Endothelial cell of umbilical vein (primary cell): ENCODE results near the gene CFAP97D1. TPM values are rescaled to one million over a fixed set of nuclear protein-coding genes. Genes with fewer than 3 reads are reported as not detected.

Experiments
- BruUV-seq: library from RNA; stranded (reverse); fragments of 400-500 nt; replicated peaks from 2 replicates; lab custom pipeline; 2021; lab: Mats Ljungman, UMichigan
- CTCF ChIA-PET: fragments of 300-600, 350-600 bp; sonication (Branson Sonifier 250); formaldehyde crosslinking; loops from one replicate; lab custom pipeline; 2021; ENCODE audit warnings: antibody characterized with exemption, inconsistent platforms; lab: Charles Lee
- POLR2A ChIA-PET: fragments of 300-600, 350-600 bp; sonication (Branson Sonifier 250); formaldehyde crosslinking; loops from one replicate; lab custom pipeline; 2021; ENCODE audit warnings: antibody characterized with exemption, inconsistent platforms; lab: Charles Lee
- DNase-seq: peaks from one replicate; pipeline ENCODE4 v3.0.0-alpha.2; 2011; ENCODE audit warnings: low read depth, low spot score
- FAIRE-seq: peaks from 2 replicates; lab custom pipeline; 2011; peaks lifted over from hg19 to GRCh38; lab: Jason Lieb, UNC
- H2AFZ ChIP-seq: 2 replicates; pipeline ENCODE4 v1.6.0; 2012; ENCODE audit warnings: low read depth, low read length, control low read depth, inconsistent platforms
- H3K27ac ChIP-seq: 2 replicates; pipeline ENCODE4 v1.5.1; 2011; ENCODE audit warnings: low read depth, mild to moderate bottlenecking, control low read depth, low read length, moderate library complexity; ENCODE audit not compliant: insufficient read depth
- H3K27me3 ChIP-seq, 2 experiments: 2 replicates each; pipeline versions ENCODE4 v1.6.0 to v1.6.1; 2011; ENCODE audit warnings: low read length in 2 of 2, mixed read lengths in 1 of 2; ENCODE audit not compliant: control insufficient read depth in 2 of 2, insufficient read depth in 2 of 2
- H3K36me3 ChIP-seq, 2 experiments: 2 replicates in 1 of 2; 3 replicates in 1 of 2; pipeline ENCODE4 v1.5.1; 2011; ENCODE audit warnings: low read length in 2 of 2, mild to moderate bottlenecking in 1 of 2, moderate library complexity in 1 of 2; ENCODE audit not compliant: control insufficient read depth in 2 of 2, insufficient read depth in 2 of 2; ENCODE audit errors: extremely low read depth in 1 of 2
- H3K4me1 ChIP-seq: 3 replicates; pipeline ENCODE4 v1.5.1; 2011; ENCODE audit warnings: mild to moderate bottlenecking, low read length; ENCODE audit not compliant: control insufficient read depth, insufficient read depth; ENCODE audit errors: extremely low read depth
- H3K4me2 ChIP-seq: 2 replicates; pipeline ENCODE4 v1.6.1; 2011; ENCODE audit warnings: low read length, control low read depth, mixed read lengths; ENCODE audit not compliant: insufficient read depth
- H3K4me3 ChIP-seq, 3 experiments: fragments of 200-600 bp in 1 of 3; sonication (generic), shearing (Covaris generic) in 1 of 3; replicated peaks in 1 of 3; 2 replicates each; pipeline ENCODE4 v1.5.1; 2011 to 2016; ENCODE audit warnings: control low read depth in 3 of 3, low read length in 3 of 3, mild to moderate bottlenecking in 2 of 3, inconsistent platforms in 1 of 3, low read depth in 1 of 3, moderate library complexity in 1 of 3; ENCODE audit not compliant: insufficient read depth in 1 of 3
- H3K79me2 ChIP-seq: 2 replicates; pipeline ENCODE4 v1.6.0; 2012; ENCODE audit warnings: low read length, inconsistent platforms; ENCODE audit not compliant: control insufficient read depth, insufficient read depth
- H3K9ac ChIP-seq: replicated peaks from 2 replicates; pipeline ENCODE3; 2011; ENCODE audit warnings: low read length, control low read depth; ENCODE audit not compliant: insufficient read depth; ENCODE audit errors: extremely low read depth
- H3K9me1 ChIP-seq: replicated peaks from 3 replicates; pipeline ENCODE4 v1.6.0; 2011; ENCODE audit warnings: mild to moderate bottlenecking, low read length; ENCODE audit not compliant: control insufficient read depth, insufficient read depth; ENCODE audit errors: extremely low read depth
- H3K9me3 ChIP-seq: replicated peaks from 2 replicates; pipeline ENCODE4 v1.5.1; 2012; ENCODE audit warnings: low read length, inconsistent platforms; ENCODE audit not compliant: control insufficient read depth, insufficient read depth
- H4K20me1 ChIP-seq: replicated peaks from 2 replicates; pipeline ENCODE3; 2011; ENCODE audit warnings: mild to moderate bottlenecking, low read length; ENCODE audit not compliant: control insufficient read depth, insufficient read depth; ENCODE audit errors: extremely low read depth
- EZH2 ChIP-seq: IDR thresholded peaks from 2 replicates; pipeline ENCODE4 v1.6.1; 2012; ENCODE audit warnings: borderline replicate concordance, low read depth, mild to moderate bottlenecking, moderate library complexity, low read length, inconsistent platforms; ENCODE audit not compliant: severe bottlenecking
- FOS ChIP-seq: IDR thresholded peaks from 2 replicates; pipeline ENCODE4 v1.6.1; 2011; ENCODE audit warnings: mild to moderate bottlenecking, low read length, moderate library complexity, borderline replicate concordance; ENCODE audit not compliant: insufficient read depth
- GATA2 ChIP-seq: IDR thresholded peaks from 2 replicates; pipeline ENCODE4 v1.7.0; 2011; ENCODE audit warnings: low read depth, mild to moderate bottlenecking, moderate library complexity, mixed read lengths, low read length; ENCODE audit not compliant: insufficient read length, insufficient read depth
- JUN ChIP-seq: IDR thresholded peaks from 2 replicates; pipeline ENCODE4 v1.6.1; 2011; ENCODE audit warnings: borderline replicate concordance, low read depth; ENCODE audit not compliant: insufficient read length, insufficient read depth
- MYC ChIP-seq: IDR thresholded peaks from one replicate; pipeline ENCODE4 v1.6.1; 2011; ENCODE audit warnings: mild to moderate bottlenecking, low read depth, low read length
- POLR2A ChIP-seq: IDR thresholded peaks from 2 replicates; pipeline ENCODE4 v1.6.1; 2012; ENCODE audit warnings: low read depth, mild to moderate bottlenecking, control low read depth, low read length
- POLR2AphosphoS5 ChIP-seq: IDR thresholded peaks from 2 replicates; pipeline ENCODE4 v1.6.1; 2012; ENCODE audit warnings: low read depth, mild to moderate bottlenecking, control low read depth, low read length, moderate library complexity; ENCODE audit not compliant: insufficient read depth
- dilution Hi-C: fragments of 300-500 bp; cut with MboI; formaldehyde crosslinking; loops from one replicate; pipeline ENCODE4 v1.15.0; 2019; ENCODE audit warnings: low sequenced_read_pairs; ENCODE audit not compliant: extremely low pct_ligation_motif_present
- intact Hi-C: fragments of 100-400 bp; cut with micrococcal nuclease; formaldehyde crosslinking; loops from one replicate; pipeline ENCODE4 v1.10.0; 2022
- polyA plus RNA-seq, 4 experiments: library from polyadenylated mRNA; depleted of rRNA in 3 of 4; stranded (reverse) in 3 of 4; unstranded in 1 of 4; fragments of >200 nt; gene quantifications; 2 replicates each; pipeline versions ENCODE4 v1.2.1 to v1.2.3, GENCODE V29; 2011 to 2012; ENCODE audit warnings: missing spikeins in 1 of 4
- total RNA-seq: library from RNA; stranded (reverse); gene quantifications from 2 replicates; pipeline ENCODE4 v1.2.3, GENCODE V29; 2021
- TF ChIP-seq, protein P1 (sequence below), 2 donors: IDR thresholded peaks; 1 replicate in 1 of 2; 2 replicates in 1 of 2; pipeline ENCODE4 v1.5.1; 2011; ENCODE audit warnings: low read length in 2 of 2, mild to moderate bottlenecking in 2 of 2, moderate library complexity in 2 of 2, control low read depth in 1 of 2, inconsistent platforms in 1 of 2, low read depth in 1 of 2; ENCODE audit not compliant: insufficient read depth in 1 of 2; ENCODE audit errors: extremely low read depth in 1 of 2
- TF ChIP-seq, protein P2 (sequence below): IDR thresholded peaks from 2 replicates; pipeline ENCODE4 v1.6.1; 2011; ENCODE audit not compliant: insufficient read depth, insufficient read length

Gene CFAP97D1
- total and polyA plus RNA-seq, 2 donors (not counting 3 experiments of a cell fraction or from before 2014, with no cell fraction given) = not detected

DNA sequence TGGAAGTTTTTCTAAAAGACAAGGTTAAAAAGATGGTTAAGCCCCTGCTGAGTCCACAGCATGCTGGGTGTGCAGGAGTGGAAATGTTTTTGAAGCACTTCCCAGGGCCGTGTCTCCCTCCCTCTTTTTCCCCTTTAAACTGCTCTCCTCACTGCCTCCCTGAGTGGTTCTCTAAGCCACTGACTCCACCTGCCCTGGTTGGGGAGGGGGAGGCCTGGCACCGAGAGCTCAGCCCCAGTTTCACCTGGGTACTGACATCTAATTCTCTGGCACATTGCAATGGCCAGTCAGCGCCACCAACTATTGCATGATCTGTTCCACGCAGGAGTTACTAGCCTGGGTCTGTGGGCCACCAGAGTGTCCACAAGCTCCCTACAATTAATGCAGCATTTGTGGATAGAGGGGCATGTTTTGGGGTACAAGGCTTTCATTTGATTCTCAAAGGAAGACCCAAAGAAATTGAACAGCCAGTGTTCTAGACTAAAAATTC is 30.0 kb downstream of the CFAP97D1 start:
- no peak for DNase-seq
- FAIRE-seq = no peak
- H3K36me3 ChIP-seq = peaks cover 2 to 5% of the 10 kb centered on the region in 2 experiments
- intact Hi-C loops = no loop called here
- no peak overlapping the region for H3K4me3 ChIP-seq
- no peak overlapping the region for H3K4me2 ChIP-seq
- H3K27me3 ChIP-seq = no peaks in the 10 kb centered on the region
- no peaks in the 10 kb centered on the region for H4K20me1 ChIP-seq
- no peaks in the 10 kb centered on the region for H3K9me3 ChIP-seq
- ChIA-PET CTCF (no interaction called here), POLR2A (no interaction called here)
- H3K4me1 ChIP-seq = peaks cover 14% of the 10 kb centered on the region
- H3K27ac ChIP-seq = no peak overlapping the region
- dilution Hi-C loops = no loop called here
- no peak for TF ChIP-seq MYC
- no TSS peak for BruUV-seq
- H2AFZ ChIP-seq = no peak overlapping the region
- no peaks in the 10 kb centered on the region for H3K9me1 ChIP-seq
- no peak overlapping the region for H3K9ac ChIP-seq
- H3K79me2 ChIP-seq = no peaks in the 10 kb centered on the region

DNA sequence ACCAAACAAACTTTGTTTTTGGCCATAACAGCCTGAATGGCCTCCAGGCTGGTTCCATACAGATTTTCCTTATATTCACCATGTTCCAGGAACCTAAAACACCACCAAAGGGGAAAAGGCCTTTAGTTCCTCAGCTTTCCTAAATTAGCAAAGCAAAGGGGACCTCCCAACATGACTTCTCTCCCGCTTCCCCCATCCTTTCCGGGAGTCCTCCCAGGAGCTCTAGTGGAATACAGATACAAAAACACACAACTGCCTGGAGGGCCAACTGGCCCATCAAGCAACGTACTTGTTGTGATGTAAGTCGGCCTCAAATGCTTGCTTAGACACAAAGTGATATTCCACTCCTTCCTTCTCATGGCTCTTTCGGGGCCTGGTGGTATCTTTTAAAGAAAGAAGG is 30.6 kb downstream of the CFAP97D1 start:
- Histone ChIP-seq H3K4me2 (no peak overlapping the region), H3K36me3 (peaks cover 2 to 5% of the 10 kb centered on the region in 2 experiments), H3K9me3 (no peaks in the 10 kb centered on the region), H2AFZ (no peak overlapping the region), H3K4me1 (peaks cover 14% of the 10 kb centered on the region), H3K9me1 (no peaks in the 10 kb centered on the region), H3K9ac (no peak overlapping the region), H4K20me1 (no peaks in the 10 kb centered on the region), H3K27ac (no peak overlapping the region), H3K79me2 (no peaks in the 10 kb centered on the region), H3K27me3 (no peaks in the 10 kb centered on the region), H3K4me3 (no peak overlapping the region)
- no peak for FAIRE-seq
- ChIA-PET CTCF (no interaction called here), POLR2A (no interaction called here)
- BruUV-seq = no TSS peak
- dilution Hi-C loops = no loop called here
- TF ChIP-seq MYC (no peak), POLR2AphosphoS5 (no peak), POLR2A (no peak), GATA2 (no peak), EZH2 (no peak), FOS (no peak), JUN (no peak)
- TF ChIP-seq, protein P1, sequence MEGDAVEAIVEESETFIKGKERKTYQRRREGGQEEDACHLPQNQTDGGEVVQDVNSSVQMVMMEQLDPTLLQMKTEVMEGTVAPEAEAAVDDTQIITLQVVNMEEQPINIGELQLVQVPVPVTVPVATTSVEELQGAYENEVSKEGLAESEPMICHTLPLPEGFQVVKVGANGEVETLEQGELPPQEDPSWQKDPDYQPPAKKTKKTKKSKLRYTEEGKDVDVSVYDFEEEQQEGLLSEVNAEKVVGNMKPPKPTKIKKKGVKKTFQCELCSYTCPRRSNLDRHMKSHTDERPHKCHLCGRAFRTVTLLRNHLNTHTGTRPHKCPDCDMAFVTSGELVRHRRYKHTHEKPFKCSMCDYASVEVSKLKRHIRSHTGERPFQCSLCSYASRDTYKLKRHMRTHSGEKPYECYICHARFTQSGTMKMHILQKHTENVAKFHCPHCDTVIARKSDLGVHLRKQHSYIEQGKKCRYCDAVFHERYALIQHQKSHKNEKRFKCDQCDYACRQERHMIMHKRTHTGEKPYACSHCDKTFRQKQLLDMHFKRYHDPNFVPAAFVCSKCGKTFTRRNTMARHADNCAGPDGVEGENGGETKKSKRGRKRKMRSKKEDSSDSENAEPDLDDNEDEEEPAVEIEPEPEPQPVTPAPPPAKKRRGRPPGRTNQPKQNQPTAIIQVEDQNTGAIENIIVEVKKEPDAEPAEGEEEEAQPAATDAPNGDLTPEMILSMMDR (IDR thresholded peaks at IDR 0.05; ENCODE audit: extremely low read depth in 1 of 2, insufficient read depth in 1 of 2, low read depth in 1 of 2, low read length in 2 of 2) = no peak
- TF ChIP-seq, protein P2, sequence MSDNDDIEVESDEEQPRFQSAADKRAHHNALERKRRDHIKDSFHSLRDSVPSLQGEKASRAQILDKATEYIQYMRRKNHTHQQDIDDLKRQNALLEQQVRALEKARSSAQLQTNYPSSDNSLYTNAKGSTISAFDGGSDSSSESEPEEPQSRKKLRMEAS = no peak
- intact Hi-C loops = no loop called here
- no peak for DNase-seq
